HG03280 (cell line): ENCODE measurements around the gene LRRC27.
A peak's percentile ranks its signal among the peaks of the same experiment; 100 is the strongest.
"Not testable (repeated sequence)": the region's sequence is repeated elsewhere in the genome, so short reads cannot be mapped to it uniquely, and the experiment has no call there.

Source experiments
- ATAC-seq: cut with Tn5 transposase; IDR thresholded peaks from one replicate; pipeline ENCODE4 v1.9.1; 2021; ENCODE audit warnings: mild to moderate bottlenecking, moderate library complexity; ENCODE audit not compliant: unreplicated experiment

Gene LRRC27

DNA sequence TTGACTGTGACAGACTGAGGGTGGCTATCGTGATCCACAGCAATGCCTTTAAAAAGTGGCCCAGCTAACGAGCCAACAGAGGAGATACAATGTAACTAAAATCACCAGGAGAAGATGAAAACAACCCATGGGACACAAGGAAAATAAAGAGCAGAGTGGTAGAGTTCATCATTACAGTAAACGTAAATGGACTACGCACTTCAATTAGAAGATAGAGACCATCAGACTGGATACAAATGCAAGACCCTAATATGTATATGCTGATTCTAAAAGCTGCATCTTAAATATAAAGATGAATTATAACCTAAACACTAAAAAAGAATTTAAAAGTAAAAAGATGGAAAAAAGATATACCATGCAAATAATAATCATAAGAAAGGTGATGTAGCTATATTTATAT lies 17.7 kb upstream of the LRRC27 start:
- no peak for ATAC-seq

GRCh38 chr10:132314881-132315280 lies 17.1 kb upstream of the LRRC27 start:
- ATAC-seq, result not testable (repeated sequence)

GRCh38 chr10:132316133-132316532 lies 15.9 kb upstream of the LRRC27 start:
- no peak for ATAC-seq

- not testable (repeated sequence) for ATAC-seq
Observed at GRCh38 chr10:132317477-132317876, 14.5 kb upstream of the LRRC27 start.

GRCh38 chr10:132319853-132320653 lies 11.9 kb upstream of the LRRC27 start:
- peak; percentile 99 for ATAC-seq

DNA sequence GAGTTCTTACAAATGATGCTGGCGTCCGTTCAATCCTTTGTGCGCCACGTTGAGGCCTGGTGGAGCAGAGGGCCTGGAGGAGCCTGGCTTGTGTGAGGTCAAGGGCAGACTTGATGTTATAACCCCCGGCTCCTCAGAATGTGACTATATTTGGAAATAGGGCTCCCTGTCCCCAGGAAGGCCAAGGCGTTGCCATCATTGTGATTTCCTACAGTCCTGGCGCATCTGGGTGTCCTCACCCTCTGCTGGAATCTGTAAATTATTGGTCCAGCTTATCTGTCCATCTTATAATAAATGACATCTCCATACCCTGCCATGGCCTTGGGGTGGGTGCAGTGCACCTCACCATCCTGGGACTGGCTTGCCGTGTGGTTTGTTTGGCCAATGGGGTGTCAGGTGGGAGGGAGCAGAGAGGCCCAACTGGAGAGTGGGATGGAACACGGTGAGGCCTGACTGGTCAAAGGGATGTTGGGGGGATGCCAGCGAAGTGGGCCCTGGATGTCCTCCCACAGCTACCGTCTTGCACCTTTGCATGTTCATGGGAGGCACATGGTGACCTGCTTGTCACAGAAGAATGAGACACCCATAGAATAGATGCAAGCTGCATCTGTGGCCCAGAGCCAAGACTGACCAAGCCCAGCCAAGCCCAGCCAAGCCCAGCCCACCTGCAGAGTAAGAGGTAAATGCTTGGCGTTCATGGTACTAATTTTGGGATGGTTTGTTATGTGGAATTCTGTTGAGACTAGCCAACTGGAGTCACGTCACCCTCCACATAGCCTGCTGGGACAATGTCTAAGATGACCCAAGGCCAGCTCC lies 11.1 kb upstream of the LRRC27 start:
- ATAC-seq, result no peak

DNA sequence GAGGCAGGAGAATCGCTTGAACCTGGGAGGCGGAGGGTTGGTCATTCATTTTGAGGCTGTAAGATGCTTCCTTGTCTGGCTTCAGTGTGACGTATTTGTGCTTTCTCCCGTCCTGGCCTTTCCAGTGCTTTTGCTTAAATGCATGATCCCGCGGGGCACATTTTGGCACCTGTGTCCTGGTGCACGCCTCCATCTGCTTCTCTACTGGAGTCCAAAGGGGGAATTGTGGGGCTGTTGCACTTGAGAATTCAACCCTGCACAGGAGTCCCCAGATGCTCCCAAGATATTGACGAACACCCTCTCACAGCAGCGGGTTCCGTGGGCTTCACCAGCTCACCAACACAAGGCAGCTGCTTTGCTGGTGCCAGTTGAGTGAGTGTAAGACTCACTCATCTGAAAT lies 10.3 kb upstream of the LRRC27 start:
- no peak for ATAC-seq

DNA sequence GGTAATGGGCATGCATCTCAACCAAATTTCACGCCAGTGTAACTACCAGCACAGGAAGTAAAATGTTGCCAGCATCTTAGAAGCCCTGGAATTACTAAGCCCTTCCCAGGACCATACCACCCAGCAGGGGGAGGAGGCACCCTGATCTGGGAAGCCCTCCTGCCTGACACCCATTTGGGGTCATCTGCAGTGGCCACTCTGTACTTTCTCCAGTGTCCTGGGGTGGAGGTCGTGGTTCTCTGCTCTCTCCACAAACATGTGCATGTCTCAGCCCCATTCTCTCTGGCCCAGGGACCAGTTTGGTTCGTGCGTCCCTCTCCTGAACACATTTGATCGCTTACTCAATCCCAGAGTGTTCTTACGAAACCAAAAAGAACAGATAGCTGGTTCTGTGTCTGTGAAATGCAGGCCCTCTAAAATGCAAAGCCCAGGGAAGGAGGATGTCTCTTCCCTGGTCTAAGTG lies 9.4 kb upstream of the LRRC27 start:
- ATAC-seq, result no peak

GRCh38 chr10:132324186-132324585 lies 7.8 kb upstream of the LRRC27 start:
- no peak for ATAC-seq

GRCh38 chr10:132326344-132326889 lies 5.6 kb upstream of the LRRC27 start:
- no peak for ATAC-seq

DNA sequence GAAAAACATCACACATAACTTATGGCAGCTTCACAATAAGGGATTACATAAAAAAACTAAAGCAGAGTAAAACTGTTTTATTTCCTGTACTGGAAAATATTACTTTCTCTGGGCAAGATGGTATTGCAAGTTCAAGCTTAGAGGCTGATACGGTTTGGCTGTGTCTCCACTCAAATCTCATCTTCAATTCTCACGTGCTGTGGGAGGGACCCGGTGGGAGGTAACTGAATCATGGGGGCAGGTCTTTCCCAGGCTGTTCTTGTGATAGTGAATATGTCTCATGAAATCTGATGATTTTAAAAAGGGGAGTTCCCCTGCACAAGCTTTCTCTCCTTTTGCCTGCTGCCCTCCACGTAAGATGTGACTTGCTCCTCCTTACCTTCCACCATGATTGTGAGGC lies 5.1 kb upstream of the LRRC27 start:
- no peak for ATAC-seq

- ATAC-seq, result no peak
Observed at GRCh38 chr10:132328106-132328505, 3.9 kb upstream of the LRRC27 start.

DNA sequence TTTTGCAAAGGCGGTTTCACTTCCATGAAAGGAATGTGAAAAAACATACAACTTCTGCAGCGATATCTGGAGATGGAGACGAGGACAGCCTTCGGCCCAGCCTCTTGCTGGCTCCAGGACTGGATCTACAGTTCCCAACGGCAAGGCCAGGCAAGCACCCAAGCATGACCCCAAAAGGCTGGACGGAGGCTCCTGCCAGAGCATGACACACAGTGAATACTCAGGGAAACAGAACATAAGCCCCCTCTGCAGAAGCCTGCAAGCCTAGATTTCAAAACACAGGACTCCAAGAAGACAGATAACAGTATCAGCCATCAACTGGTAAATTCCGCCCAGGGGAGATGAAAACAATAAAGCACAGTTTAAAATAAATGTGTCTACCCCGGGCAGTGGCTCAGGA lies 3.3 kb upstream of the LRRC27 start:
- ATAC-seq, result no peak

DNA sequence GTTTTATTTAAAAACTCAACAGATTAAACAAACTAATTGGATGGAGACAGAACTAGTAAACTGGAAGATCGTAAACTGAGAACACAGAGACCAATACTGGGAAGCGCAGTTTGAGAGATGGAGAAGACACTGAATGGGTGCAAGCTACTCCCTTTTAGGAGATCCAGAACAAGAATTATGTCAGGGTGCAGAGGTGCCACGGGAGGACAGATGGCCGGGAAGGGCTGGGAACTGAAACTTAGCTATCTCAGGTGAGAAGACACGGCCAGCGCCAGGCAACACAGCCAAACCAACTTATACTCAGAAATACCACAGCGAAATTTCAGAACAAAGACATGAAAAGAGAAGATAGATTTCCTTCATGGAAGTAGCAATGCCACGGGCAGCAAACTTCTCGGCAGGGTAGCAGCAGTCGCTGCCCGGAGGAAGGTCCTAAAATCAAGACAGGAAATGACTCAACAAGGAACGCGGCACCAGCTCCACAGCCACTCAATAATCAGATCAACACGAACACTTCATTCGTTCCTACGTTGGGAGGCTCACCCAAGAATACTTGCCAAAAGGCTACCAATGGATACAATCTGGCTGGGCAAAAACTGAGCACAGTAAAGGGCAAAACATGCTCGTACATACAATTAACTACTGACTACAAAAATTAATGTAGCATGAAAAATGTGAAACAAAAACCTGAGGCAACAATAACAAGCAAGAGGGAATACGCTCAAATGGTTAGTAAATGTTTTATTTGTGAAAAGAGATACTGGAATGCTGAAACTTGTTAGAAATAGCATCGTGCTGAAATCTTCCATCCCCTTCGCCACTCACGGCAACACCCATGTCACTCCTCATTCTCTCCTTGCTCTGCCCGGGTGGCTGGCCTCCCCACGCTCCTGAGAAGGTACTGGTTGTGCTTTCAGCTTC lies 2.2 kb upstream of the LRRC27 start:
- ATAC-seq, result no peak

- no peak for ATAC-seq
Observed at GRCh38 chr10:132330486-132330833, 1.5 kb upstream of the LRRC27 start.

DNA sequence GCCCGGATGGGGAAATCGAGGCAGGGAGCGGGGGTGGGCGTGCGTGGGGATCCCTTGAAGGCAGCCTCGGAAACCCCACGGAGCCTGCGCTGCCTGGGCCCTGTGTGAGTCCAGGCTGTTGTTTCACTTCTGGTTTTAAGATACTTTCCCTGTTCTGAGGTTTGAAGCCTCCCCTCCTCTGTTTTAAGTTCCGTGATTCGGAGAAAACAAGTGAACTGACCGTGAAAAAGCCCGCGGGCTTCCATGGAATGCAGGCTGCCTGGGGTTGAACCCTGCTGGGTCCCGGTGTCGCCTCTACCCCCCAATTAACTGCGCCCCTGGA lies 401 bp downstream of the LRRC27 start:
- ATAC-seq, result peak; percentile 45

GRCh38 chr10:132333386-132333785 lies 1.4 kb downstream of the LRRC27 start:
- no peak for ATAC-seq

DNA sequence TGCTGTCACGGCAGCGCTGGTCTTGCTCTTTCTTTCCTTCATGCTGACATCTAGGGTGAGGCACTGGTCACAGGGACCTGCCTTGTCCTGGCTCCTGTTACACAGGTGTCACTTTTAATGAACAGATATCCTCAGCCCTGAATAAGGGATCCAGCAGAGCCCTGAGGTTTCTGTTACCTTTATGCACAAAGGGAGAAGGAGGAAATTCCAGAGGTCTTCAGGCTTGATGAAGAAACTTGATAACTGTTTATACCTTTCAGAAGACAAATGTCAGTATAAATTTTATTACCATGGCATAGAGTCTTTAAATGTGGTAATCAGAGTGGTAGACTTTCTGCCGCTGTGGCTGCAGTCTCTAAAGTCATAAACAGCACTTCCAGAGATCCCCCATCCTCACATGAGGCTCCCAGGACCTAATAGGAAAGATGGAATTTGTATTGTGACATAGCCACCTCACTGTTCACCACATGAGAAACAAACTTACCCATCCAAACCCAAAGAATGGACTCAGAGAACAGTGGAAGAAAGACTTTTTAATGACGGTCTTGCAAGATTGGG lies 2.7 kb downstream of the LRRC27 start:
- no peak for ATAC-seq

DNA sequence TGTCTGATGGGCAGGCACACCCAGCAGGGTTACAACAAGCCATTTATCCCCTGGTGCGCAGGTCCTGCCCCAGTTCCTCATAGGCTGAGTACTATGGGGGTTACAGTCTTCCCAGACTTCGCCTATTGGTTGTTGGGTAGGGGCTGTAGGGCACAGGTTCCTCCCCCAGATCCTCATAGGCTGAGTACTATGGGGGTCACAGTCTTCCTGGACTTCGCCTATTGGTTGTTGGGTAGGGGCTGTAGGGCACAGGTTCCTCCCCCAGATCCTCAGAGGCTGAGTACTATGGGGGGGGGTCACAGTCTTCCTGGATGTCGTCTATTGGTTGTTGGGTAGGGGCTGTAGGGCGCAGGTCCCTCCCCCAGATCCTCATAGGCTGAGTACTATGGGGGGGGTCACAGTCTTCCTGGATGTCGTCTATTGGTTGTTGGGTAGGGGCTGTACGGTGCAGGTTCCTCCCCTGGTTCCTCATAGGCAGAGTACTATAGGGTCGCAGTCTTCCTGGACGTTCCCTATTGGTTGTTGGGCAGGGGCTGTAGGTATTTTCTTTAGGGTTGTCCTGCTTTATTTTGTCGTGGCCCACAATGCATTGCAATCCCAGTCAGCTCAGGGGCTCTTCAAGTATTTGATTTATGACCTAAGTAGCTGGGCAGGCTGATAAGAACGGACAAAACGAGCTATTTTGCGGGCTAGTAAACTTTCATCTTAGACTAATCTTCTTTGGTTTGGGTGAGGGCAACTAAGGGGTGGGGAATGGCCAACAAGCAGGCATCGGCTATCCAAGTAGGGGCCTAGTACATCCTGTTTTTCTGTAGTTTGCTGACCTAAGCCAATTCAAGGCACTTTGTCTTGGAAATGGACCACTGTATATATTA lies 3.4 kb downstream of the LRRC27 start:
- ATAC-seq, result peak; percentile 24
